Spleen (tissue), 11 donors: Measurements from ENCODE around the gene FAM168B. TPM values are rescaled to one million over a fixed set of nuclear protein-coding genes. Genes with fewer than 3 reads are reported as not detected.

Experiments used
- DNase-seq: peaks from one replicate; pipeline ENCODE4 v3.0.0-alpha.2; 2020
- H3K27ac ChIP-seq, 8 donors: fragments of 200-600 bp; sonication (generic) in 7 of 8; 1 replicate in 4 of 8; 2 replicates in 4 of 8; pipeline versions ENCODE4 v1.5.0 to v1.8.0; 2016 to 2021; ENCODE audit warnings: inconsistent platforms in 4 of 8, mild to moderate bottlenecking in 4 of 8, moderate library complexity in 1 of 8
- H3K27me3 ChIP-seq, 7 donors: fragments of 200-600 bp; sonication (generic) in 6 of 7; replicated peaks in 1 of 7; 1 replicate in 4 of 7; 2 replicates in 3 of 7; pipeline versions ENCODE4 v1.5.0 to v1.8.0; 2016 to 2021; ENCODE audit warnings: inconsistent platforms in 3 of 7, mild to moderate bottlenecking in 1 of 7
- H3K36me3 ChIP-seq, 6 donors: fragments of 200-600 bp; sonication (generic) in 5 of 6; 1 replicate in 4 of 6; 2 replicates in 2 of 6; pipeline versions ENCODE4 v1.5.0 to v1.8.0; 2016 to 2021; ENCODE audit warnings: inconsistent platforms in 2 of 6
- H3K4me1 ChIP-seq, 6 donors: fragments of 200-600 bp; sonication (generic) in 5 of 6; 1 replicate in 3 of 6; 2 replicates in 3 of 6; pipeline versions ENCODE4 v1.5.0 to v1.8.0; 2016 to 2021; ENCODE audit warnings: inconsistent platforms in 3 of 6
- H3K4me3 ChIP-seq, 8 donors: fragments of 200-600 bp; sonication (generic) in 7 of 8; 1 replicate in 4 of 8; 2 replicates in 4 of 8; pipeline versions ENCODE4 v1.5.0 to v1.8.0; 2016 to 2021; ENCODE audit warnings: inconsistent platforms in 4 of 8, mild to moderate bottlenecking in 4 of 8, moderate library complexity in 2 of 8
- H3K9me3 ChIP-seq, 8 donors: fragments of 200-600 bp; sonication (generic) in 7 of 8; 1 replicate in 4 of 8; 2 replicates in 4 of 8; pipeline versions ENCODE4 v1.5.0 to v1.8.0; 2016 to 2021; ENCODE audit warnings: inconsistent platforms in 4 of 8
- CTCF ChIP-seq, 11 experiments: fragments of 200-600 bp in 7 of 11; fragments of 450-650 bp in 4 of 11; sonication (generic) in 4 of 11; IDR thresholded peaks in 8 of 11; conservative IDR thresholded peaks in 3 of 11; 1 replicate in 7 of 11; 2 replicates in 4 of 11; pipeline versions ENCODE4 v1.4.0 to v1.8.0; 2016 to 2021; ENCODE audit warnings: antibody characterized with exemption in 11 of 11, inconsistent platforms in 4 of 11, mild to moderate bottlenecking in 1 of 11
- POLR2A ChIP-seq, 3 donors: fragments of 450-650 bp; IDR thresholded peaks; one replicate each; pipeline ENCODE4 v1.5.1; 2017; ENCODE audit warnings: antibody characterized with exemption in 3 of 3, mild to moderate bottlenecking in 1 of 3
- POLR2AphosphoS5 ChIP-seq, 3 donors: sonication (generic); formaldehyde crosslinking; IDR thresholded peaks; one replicate each; pipeline ENCODE4 v1.5.1; 2017; ENCODE audit warnings: antibody characterized with exemption in 3 of 3
- WGBS, 5 donors: extraction: QIAGEN DNeasy Blood & Tissue Kit in 3 of 5; methylation state at CpG; one replicate each; pipeline versions ENCODE4 v1.1.5 to v1.1.7; 2013 to 2018; 5-methylcytosine and 5-hydroxymethylcytosine counted together
- intact Hi-C: fragments of 100-400 bp; cut with DNase I; formaldehyde crosslinking; loops from one replicate; pipeline ENCODE4 v1.15.0; 2023; ENCODE audit warnings: low total_unique reads
- polyA plus RNA-seq, 3 donors: library from polyadenylated mRNA; stranded (reverse); fragments of 200-250 nt; gene quantifications; one replicate each; pipeline ENCODE4 v1.2.1, GENCODE V29; 2013
- total RNA-seq, 7 donors: library from RNA; depleted of rRNA in 3 of 7; stranded (reverse); fragments of >200 nt in 3 of 7; fragmentation: NEBNext Ultra II Directional in 4 of 7; extraction: Animal tissue kit (Norgen Biotek cat#: 25700) in 4 of 7; gene quantifications; one replicate each; pipeline versions ENCODE4 v1.1.0 to v1.2.1, GENCODE V29; 2016 to 2021
- donor health status: healthy with polysubstance abuse.
- donor health status: DM: no; HTN: no; CAD: no; lungs with moderate emphysema.
- donor health status: DM: no; HTN: no; CAD: no.
- donor health status: Bipolar disorder and iron deficiency.
- donor health status: healthy.
- donor health status: DM: no; HTN: no; CAD: no.
- donor health status: DM: yes; HTN: yes; CAD: no.

The FAM168B gene
- total and polyA plus RNA-seq, 10 donors, result 10.9 to 107 (median 57.5) TPM

GRCh38 chr2:131011486-131011885 lies 81.8 kb downstream of the FAM168B start:
- H3K36me3 ChIP-seq, result no peaks in the 10 kb centered on the region
- peaks cover 0 to 47% (median 0%) of the 10 kb centered on the region in 7 donors for H3K27me3 ChIP-seq
- H3K4me1 ChIP-seq, result no peaks in the 10 kb centered on the region
- H3K4me3 ChIP-seq, result no peak overlapping the region
- no peaks in the 10 kb centered on the region for H3K9me3 ChIP-seq
- intact Hi-C loops, result no loop called here
- no peak for TF ChIP-seq POLR2AphosphoS5 (IDR thresholded peaks at IDR 0.05)
- TF ChIP-seq CTCF (IDR thresholded peaks at IDR 0.05 in 8 of 11, conservative IDR thresholded peaks at IDR 0.05 in 3 of 11), result no peak
- no peak for TF ChIP-seq POLR2A (IDR thresholded peaks at IDR 0.05)
- DNase-seq, result no peak
- no peak overlapping the region for H3K27ac ChIP-seq
- WGBS, 5 donors, result 59 to 64% (median 62%) methylated on average over 7 of the region's 7 CpGs

DNA sequence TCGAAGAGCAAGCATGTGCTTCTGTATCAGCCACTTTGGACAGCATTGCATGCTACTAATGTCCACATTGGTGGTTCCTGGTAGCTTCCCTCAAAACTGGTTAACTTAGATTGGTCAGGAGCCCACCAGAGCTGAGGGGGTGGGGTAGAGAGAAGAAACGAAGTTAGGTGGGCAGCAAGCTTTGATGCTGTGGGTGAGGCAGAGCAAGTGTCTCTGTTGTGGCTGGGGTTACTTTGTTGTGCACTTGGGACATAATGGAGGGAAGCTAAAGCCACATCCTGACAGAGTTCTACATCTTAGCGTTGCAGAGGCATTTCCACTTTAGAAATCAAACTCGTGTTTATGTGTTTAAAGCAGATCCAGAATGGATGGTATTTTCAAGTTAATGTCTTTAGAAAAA lies 82.7 kb downstream of the FAM168B start:
- no peaks in the 10 kb centered on the region for H3K9me3 ChIP-seq
- DNase-seq, result no peak
- TF ChIP-seq CTCF (IDR thresholded peaks at IDR 0.05 in 8 of 11, conservative IDR thresholded peaks at IDR 0.05 in 3 of 11) (no peak), POLR2A (IDR thresholded peaks at IDR 0.05) (no peak), POLR2AphosphoS5 (IDR thresholded peaks at IDR 0.05) (no peak)

GRCh38 chr2:131009713-131010475 lies 83.4 kb downstream of the FAM168B start:
- no peak overlapping the region for H3K4me3 ChIP-seq
- 62 to 73% (median 71%) methylated on average over 6 of the region's 6 CpGs for WGBS, 5 donors

More for the DNA sequence above, 82.7 kb downstream of the FAM168B start:
- H3K4me3 ChIP-seq, result no peak overlapping the region
- no peaks in the 10 kb centered on the region for H3K4me1 ChIP-seq
- H3K27me3 ChIP-seq, result peaks cover 0 to 42% (median 0%) of the 10 kb centered on the region in 7 donors
- H3K36me3 ChIP-seq, result no peaks in the 10 kb centered on the region
- 39 to 52% (median 43%) methylated on average over 4 of the region's 4 CpGs for WGBS, 5 donors
- H3K27ac ChIP-seq, result no peak overlapping the region
- intact Hi-C loops, result no loop called here

More at GRCh38 chr2:131009713-131010475, 83.4 kb downstream of the FAM168B start:
- Histone ChIP-seq H3K27ac (no peak overlapping the region), H3K4me1 (no peaks in the 10 kb centered on the region), H3K9me3 (no peaks in the 10 kb centered on the region), H3K36me3 (no peaks in the 10 kb centered on the region), H3K27me3 (peaks cover 0 to 48% (median 0%) of the 10 kb centered on the region in 7 donors)
- intact Hi-C loops, result no loop called here
- TF ChIP-seq POLR2AphosphoS5 (IDR thresholded peaks at IDR 0.05) (no peak), POLR2A (IDR thresholded peaks at IDR 0.05) (no peak), CTCF (IDR thresholded peaks at IDR 0.05 in 8 of 11, conservative IDR thresholded peaks at IDR 0.05 in 3 of 11) (no peak)
- DNase-seq, result no peak
